DOHH2 (cell line): Measurements from ENCODE around the gene PNPLA8.

Source experiments
- H3F3A ChIP-seq: fragments of 200-600 bp; sonication (generic), shearing (Covaris generic); 2 replicates; pipeline ENCODE4 v1.6.0; 2016; ENCODE audit warnings: antibody characterized with exemption, mild to moderate bottlenecking; ENCODE audit not compliant: control insufficient read depth, insufficient read depth
- H3K27ac ChIP-seq: fragments of 200-600 bp; sonication (generic); 2 replicates; pipeline ENCODE4 v1.5.1; 2014; ENCODE audit warnings: low read depth, mild to moderate bottlenecking, low read length, moderate library complexity
- H3K27me3 ChIP-seq: fragments of 200-600 bp; sonication (generic); 2 replicates; pipeline ENCODE4 v1.6.1; 2014; ENCODE audit warnings: mild to moderate bottlenecking, low read length, mixed read lengths; ENCODE audit not compliant: control insufficient read depth
- H3K36me3 ChIP-seq: fragments of 200-600 bp; sonication (generic); 2 replicates; pipeline ENCODE4 v1.6.1; 2014; ENCODE audit warnings: mild to moderate bottlenecking, low read length, moderate library complexity, mixed read lengths; ENCODE audit not compliant: control insufficient read depth
- H3K4me1 ChIP-seq: fragments of 200-600 bp; sonication (generic); 2 replicates; pipeline ENCODE4 v1.6.1; 2014; ENCODE audit warnings: mild to moderate bottlenecking, low read length, mixed read lengths; ENCODE audit not compliant: control insufficient read depth
- H3K4me2 ChIP-seq: fragments of 200-600 bp; sonication (generic); 2 replicates; pipeline ENCODE4 v1.6.0; 2014; ENCODE audit warnings: mild to moderate bottlenecking, low read length, moderate library complexity
- H3K4me3 ChIP-seq: fragments of 200-600 bp; sonication (generic); 2 replicates; pipeline ENCODE4 v1.5.1; 2014; ENCODE audit warnings: mild to moderate bottlenecking, low read length, mixed read lengths
- H3K79me2 ChIP-seq: fragments of 200-600 bp; sonication (generic); 2 replicates; pipeline ENCODE4 v1.6.1; 2014; ENCODE audit warnings: mild to moderate bottlenecking, low read length, mixed read lengths; ENCODE audit not compliant: control insufficient read depth
- H3K9me2 ChIP-seq: fragments of 200-600 bp; sonication (generic); replicated peaks from 2 replicates; pipeline ENCODE4 v1.6.1; 2014; ENCODE audit warnings: mild to moderate bottlenecking, low read length, mixed read lengths; ENCODE audit not compliant: control insufficient read depth
- H3K9me3 ChIP-seq: fragments of 200-600 bp; sonication (generic); 2 replicates; pipeline ENCODE4 v1.6.1; 2014; ENCODE audit warnings: antibody characterized with exemption, low read length, mixed read lengths; ENCODE audit not compliant: control insufficient read depth, insufficient read depth
- H4K20me1 ChIP-seq: fragments of 200-600 bp; sonication (generic); 2 replicates; pipeline ENCODE4 v1.6.0; 2014; ENCODE audit warnings: low read depth, mild to moderate bottlenecking, antibody characterized with exemption, low read length, moderate library complexity; ENCODE audit not compliant: control insufficient read depth, insufficient read depth
- EZH2phosphoT487 ChIP-seq: fragments of 200-600 bp; sonication (generic); IDR thresholded peaks from 2 replicates; pipeline ENCODE4 v1.6.1; 2017; ENCODE audit warnings: borderline replicate concordance, mild to moderate bottlenecking, antibody characterized with exemption, low read length, moderate library complexity, mixed read lengths
- TF ChIP-seq, protein P1 (sequence below): fragments of 200-600 bp; sonication (generic); IDR thresholded peaks from one replicate; pipeline ENCODE4 v1.5.1; 2014; ENCODE audit warnings: antibody characterized with exemption, mild to moderate bottlenecking, low read depth, low read length; ENCODE audit not compliant: poor library complexity, severe bottlenecking

PNPLA8 gene

DNA sequence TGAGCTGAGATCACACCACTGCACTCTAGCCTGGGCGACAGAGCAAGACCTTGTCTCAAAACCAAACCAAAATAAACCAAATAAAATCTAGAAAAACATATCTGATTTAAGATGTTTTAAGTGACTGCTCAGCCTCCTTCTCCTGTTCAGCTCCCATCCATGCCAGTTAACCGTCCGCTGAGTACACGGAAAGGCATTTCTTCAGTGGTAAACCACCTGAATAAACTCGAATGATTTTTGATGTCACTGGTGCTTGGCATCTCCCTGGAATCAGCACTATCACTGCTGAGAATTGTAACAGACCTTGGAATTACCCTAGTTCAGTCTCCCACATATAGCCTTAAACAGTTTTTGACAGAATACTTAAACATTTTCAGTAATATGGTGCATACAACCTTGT is 45.6 kb downstream of the PNPLA8 start:
- Histone ChIP-seq H3K9me3 (no peaks in the 10 kb centered on the region), H3K36me3 (peaks cover 16% of the 10 kb centered on the region), H3F3A (no peaks in the 10 kb centered on the region), H3K4me2 (no peak overlapping the region), H3K79me2 (no peaks in the 10 kb centered on the region), H3K4me1 (peaks cover 9% of the 10 kb centered on the region), H3K9me2 (no peaks in the 10 kb centered on the region), H3K27me3 (no peaks in the 10 kb centered on the region), H4K20me1 (no peaks in the 10 kb centered on the region), H3K27ac (no peak overlapping the region), H3K4me3 (no peak overlapping the region)
- TF ChIP-seq, protein P1, sequence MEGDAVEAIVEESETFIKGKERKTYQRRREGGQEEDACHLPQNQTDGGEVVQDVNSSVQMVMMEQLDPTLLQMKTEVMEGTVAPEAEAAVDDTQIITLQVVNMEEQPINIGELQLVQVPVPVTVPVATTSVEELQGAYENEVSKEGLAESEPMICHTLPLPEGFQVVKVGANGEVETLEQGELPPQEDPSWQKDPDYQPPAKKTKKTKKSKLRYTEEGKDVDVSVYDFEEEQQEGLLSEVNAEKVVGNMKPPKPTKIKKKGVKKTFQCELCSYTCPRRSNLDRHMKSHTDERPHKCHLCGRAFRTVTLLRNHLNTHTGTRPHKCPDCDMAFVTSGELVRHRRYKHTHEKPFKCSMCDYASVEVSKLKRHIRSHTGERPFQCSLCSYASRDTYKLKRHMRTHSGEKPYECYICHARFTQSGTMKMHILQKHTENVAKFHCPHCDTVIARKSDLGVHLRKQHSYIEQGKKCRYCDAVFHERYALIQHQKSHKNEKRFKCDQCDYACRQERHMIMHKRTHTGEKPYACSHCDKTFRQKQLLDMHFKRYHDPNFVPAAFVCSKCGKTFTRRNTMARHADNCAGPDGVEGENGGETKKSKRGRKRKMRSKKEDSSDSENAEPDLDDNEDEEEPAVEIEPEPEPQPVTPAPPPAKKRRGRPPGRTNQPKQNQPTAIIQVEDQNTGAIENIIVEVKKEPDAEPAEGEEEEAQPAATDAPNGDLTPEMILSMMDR = no peak
- TF ChIP-seq EZH2phosphoT487 = no peak

DNA sequence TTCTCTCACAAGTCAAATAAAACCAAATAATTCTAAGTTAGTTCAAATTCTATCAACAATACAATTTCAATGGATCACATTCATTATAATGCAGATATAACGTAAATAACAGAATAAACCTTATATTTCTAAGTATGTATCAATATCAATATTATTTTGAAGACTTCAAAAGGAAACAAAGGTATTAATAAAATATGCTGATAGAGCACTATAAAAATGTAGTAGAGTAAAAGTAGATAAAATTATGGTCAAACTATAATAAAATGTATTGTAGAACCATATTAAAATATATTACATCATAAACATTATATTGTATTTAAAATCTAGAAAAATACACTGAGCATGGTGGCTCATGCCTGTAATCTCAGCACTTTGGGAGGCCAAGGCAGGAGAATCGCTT is 46.2 kb downstream of the PNPLA8 start:
- H3K4me3 ChIP-seq = no peak overlapping the region
- H3K4me1 ChIP-seq = peaks cover 9% of the 10 kb centered on the region
- no peaks in the 10 kb centered on the region for H3K79me2 ChIP-seq
- H3K36me3 ChIP-seq = peaks cover 13% of the 10 kb centered on the region
- TF ChIP-seq EZH2phosphoT487 = no peak
- TF ChIP-seq, protein P1 = no peak
- H4K20me1 ChIP-seq = no peaks in the 10 kb centered on the region
- no peaks in the 10 kb centered on the region for H3F3A ChIP-seq
- H3K27me3 ChIP-seq = no peaks in the 10 kb centered on the region
- no peak overlapping the region for H3K27ac ChIP-seq
- H3K9me3 ChIP-seq = no peaks in the 10 kb centered on the region
- no peaks in the 10 kb centered on the region for H3K9me2 ChIP-seq
- no peak overlapping the region for H3K4me2 ChIP-seq

DNA sequence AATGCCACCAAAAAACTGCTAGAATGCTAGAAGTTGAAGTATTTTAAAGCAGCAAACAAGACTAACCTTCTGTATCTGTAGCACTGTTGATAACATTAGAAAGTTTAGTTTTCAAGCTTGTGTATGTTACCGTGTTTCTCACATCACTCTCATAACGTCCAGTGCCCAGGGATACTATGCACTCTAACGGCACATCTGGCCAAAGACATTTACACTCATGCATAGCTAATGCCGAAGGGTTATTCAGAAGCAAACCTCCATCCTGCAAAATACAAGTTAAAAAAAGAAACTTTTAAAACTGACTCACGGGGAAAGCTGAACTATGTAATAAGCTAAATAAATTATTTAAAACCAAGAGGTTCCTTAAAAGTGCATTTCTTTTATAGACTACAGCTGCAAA is 46.8 kb downstream of the PNPLA8 start:
- Histone ChIP-seq H3K36me3 (peaks cover 13% of the 10 kb centered on the region), H3K4me2 (no peak overlapping the region), H3K4me3 (no peak overlapping the region), H3K4me1 (peaks cover 3% of the 10 kb centered on the region), H4K20me1 (no peaks in the 10 kb centered on the region), H3K27ac (no peak overlapping the region), H3K9me3 (no peaks in the 10 kb centered on the region), H3K9me2 (no peaks in the 10 kb centered on the region), H3F3A (no peaks in the 10 kb centered on the region), H3K79me2 (no peaks in the 10 kb centered on the region), H3K27me3 (no peaks in the 10 kb centered on the region)
- no peak for TF ChIP-seq EZH2phosphoT487
- TF ChIP-seq, protein P1 = no peak

DNA sequence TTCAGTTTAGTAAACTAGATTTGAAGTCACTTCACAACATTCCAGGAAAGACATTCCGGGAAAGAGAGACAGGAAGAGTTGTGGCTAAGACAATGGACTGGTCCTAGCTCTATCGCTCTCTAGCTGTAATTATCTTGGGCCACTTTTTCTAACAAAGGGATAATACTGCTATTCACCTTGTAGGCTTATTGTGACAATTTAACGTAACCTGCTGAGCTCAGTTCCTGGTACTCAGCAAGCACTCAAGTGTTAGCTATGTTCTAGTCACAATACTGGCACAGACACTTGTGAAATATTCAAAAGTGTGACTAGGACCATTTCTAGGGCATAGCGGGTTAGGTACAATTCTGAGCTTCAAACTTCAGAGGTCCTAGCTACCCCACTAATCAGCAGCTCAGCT is 57.7 kb downstream of the PNPLA8 start:
- H3K4me1 ChIP-seq = no peaks in the 10 kb centered on the region
- no peaks in the 10 kb centered on the region for H3F3A ChIP-seq
- H4K20me1 ChIP-seq = no peaks in the 10 kb centered on the region
- H3K4me2 ChIP-seq = no peak overlapping the region
- no peak overlapping the region for H3K27ac ChIP-seq
- H3K9me3 ChIP-seq = no peaks in the 10 kb centered on the region
- peaks cover 38% of the 10 kb centered on the region for H3K27me3 ChIP-seq
- no peaks in the 10 kb centered on the region for H3K79me2 ChIP-seq
- TF ChIP-seq, protein P1 = no peak
- TF ChIP-seq EZH2phosphoT487 = no peak
- H3K9me2 ChIP-seq = no peaks in the 10 kb centered on the region
- H3K4me3 ChIP-seq = no peak overlapping the region
- no peaks in the 10 kb centered on the region for H3K36me3 ChIP-seq
